NCI-H82 (cell line): ENCODE measurements around the gene PGRMC2.

ENCODE experiments used
- DNase-seq: peaks from one replicate; lab custom pipeline; 2025; lab: John Stamatoyannopoulos, UW

The PGRMC2 gene

DNA sequence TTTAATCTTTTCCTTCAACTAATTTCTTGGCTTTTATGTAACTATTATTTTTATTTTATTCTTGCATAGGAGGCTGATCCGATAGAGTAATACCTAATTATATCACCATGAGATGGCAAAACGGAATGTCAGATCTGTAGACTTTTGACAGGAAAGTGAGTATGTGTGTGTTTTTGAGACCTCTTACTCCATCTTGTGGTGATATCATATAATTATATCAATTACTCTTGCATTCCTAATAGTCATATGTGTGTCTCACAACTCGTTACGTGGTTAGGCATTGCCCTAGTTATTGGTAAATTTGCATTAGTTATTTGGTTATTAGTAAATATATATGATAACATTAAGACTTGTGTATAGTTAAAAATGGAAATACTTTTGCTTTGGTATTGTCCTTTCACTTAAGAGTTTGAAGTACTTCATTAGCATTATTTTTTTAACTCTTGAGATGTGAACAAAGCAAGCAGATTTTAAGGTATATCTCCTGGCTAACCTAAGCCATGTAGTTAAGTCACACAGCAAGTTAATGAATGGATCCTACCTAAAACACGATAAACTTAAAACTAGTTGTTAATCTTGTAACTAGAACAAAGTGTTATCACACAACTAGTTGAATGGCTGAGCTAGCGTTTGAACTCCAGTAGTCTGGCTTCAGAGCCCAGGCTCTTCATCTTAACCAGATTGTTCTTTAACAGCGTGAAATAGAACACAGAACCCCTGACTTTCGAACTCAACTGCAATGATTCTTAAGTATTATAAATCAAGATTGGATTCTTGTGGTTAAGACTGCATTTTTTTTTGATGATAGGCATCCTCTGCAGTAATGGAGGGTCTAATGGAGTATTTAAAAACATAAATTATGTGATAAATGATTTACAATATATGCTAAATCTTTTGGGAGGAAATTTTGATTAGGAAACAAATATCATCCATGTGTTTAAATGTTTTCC, 67.1 kb downstream of the PGRMC2 start:
- DNase-seq, result peak; percentile 48
